HG03565 (cell line): ENCODE measurements around the gene SBNO2.

Experiments
- ATAC-seq: cut with Tn5 transposase; IDR thresholded peaks from one replicate; pipeline ENCODE4 v1.9.1; 2021; ENCODE audit warnings: mild to moderate bottlenecking, moderate library complexity; ENCODE audit not compliant: unreplicated experiment

Gene SBNO2

DNA sequence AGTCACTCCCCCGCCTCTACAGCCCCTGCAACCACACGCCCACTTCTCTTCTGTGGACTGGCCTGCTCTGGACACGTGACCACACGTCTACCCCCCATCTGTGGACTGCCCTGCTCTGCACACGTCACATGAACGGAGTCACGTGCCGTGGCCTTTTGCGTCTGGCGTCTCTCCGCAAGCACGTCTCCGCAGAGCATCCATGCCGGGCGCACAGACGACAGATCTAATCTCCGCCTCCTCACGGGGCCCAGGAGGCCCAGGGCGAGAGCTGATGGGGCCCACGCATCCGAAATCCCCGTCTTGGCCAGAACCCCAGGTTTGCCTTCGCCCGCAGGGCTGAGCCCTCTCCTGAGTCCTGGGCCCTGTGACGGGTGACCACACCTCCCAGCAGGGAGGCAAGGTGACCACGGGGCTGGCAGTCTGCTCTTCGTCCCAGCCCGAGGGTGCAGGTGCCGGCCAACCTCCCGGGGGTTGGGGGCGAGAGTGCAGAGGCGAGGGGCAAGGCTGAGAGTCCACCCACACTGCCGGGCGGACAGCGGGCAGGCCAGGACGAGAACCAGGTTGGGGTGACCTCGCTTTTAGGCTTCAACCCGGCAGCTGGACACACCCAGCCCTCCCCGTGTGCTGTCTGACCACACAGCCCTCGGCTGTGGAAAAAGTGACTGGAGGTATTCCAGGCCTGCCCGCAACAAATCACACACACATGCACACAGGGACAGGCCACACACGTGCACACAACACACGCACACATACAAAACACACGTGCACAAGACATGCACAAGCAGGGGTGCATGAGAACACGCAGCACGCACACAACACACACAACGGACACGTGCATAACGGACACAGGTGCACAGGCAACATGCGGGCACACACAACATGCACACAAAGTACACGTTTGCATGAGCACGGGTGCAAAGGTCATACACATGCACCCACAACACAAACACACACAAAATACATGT, 3.9 kb downstream of the SBNO2 start:
- ATAC-seq: no peak

DNA sequence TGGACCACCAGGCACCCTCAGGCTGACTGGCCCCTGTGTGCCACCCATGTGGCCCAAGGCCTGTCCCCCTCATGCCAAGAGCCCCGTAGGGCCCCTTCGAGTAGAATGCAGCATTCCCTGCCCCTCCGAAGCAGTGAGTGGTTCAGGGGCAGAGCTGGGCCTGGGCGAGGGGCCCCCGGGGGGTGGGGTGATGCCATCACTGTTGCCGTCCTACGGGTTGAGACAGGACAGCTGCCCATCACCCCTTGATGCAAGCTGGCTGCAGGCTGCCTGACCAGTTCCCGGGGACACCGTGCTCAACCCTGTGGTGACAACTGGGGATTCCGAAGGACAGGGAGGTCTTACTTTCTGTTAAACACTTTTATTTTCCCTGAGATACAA, 4.7 kb downstream of the SBNO2 start:
- ATAC-seq: no peak

DNA sequence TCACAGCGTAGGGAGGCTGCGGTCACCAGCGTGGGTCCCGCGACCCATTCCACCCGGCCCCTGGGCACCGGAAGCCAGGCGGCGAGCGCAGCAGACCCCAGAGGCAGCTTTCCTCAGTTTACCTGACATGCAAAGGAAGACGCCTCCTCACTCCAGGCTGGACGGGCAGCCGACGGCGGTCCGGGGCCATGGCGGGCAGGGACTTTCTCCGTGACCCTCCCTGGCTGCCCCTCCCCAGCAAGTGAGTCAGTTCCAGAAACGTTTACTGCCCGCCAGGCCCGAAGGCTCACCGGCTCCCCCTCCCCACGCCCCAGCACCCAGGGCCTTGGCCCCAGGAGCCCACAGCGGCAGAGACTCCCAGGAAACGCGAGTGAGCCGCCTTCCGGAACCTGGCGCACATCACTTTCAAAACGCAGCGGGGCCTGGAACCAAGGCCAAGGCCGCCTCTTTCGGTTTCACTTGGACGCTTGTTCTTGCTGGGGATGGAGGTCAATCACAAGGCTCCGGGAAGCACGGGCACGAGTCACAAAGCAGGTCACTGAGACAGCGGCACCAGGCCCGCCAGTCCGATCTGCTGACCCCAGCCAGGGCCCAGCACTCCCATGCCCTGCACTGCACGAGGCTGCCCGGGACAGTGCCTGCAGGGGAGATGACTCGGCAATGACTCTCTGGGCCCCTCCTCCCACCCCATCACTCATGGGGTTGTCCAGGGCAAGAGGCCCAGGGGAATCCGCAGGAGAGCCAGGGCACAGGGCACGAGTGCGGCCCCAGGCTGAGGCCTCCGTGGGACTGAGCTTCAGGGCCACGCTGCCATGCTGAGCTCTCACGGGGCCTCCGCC, 5.3 kb downstream of the SBNO2 start:
- ATAC-seq: no peak

DNA sequence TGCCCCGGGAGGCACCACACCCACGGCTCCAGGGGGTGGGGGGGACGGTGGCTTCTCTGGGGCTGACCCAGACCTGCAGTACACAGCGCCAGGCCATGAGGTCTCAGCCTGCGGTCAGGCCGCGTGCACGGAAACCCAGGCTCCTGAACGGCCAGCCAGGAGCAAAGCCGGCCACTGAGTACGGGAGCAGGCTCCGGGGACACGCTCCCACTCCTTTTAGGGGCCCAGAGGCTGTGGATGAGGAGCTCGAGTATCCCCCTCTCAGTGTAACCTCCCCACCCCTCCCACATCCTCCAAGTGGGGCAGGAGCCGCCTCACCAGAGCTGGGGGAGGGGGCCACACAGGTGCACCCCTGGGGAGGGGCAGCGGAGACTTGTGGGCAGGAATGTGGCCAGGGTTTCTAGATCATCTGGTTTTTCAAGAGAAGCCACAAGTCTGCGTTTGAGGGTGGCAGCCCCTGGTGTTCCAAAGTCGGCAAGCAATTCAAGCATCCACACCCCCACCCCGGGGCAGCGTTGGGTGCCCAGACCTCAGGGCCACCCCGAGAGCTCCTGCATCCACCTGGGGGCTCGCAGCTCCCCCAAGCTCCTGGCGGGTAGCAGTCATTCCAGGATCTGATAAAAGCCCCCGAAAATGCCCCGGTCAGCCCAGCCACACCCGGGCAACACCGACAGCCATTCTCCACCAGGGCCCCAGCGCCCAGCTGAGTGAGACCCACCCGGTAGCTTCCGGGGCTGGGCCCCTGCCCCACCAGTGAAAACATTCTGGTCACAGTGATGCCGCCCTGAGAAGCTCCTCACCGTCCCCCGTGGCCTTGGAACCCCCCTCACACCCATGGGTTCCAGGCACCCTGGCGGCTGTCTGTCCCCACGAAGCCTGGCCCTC, 6.1 kb downstream of the SBNO2 start:
- no peak for ATAC-seq

DNA sequence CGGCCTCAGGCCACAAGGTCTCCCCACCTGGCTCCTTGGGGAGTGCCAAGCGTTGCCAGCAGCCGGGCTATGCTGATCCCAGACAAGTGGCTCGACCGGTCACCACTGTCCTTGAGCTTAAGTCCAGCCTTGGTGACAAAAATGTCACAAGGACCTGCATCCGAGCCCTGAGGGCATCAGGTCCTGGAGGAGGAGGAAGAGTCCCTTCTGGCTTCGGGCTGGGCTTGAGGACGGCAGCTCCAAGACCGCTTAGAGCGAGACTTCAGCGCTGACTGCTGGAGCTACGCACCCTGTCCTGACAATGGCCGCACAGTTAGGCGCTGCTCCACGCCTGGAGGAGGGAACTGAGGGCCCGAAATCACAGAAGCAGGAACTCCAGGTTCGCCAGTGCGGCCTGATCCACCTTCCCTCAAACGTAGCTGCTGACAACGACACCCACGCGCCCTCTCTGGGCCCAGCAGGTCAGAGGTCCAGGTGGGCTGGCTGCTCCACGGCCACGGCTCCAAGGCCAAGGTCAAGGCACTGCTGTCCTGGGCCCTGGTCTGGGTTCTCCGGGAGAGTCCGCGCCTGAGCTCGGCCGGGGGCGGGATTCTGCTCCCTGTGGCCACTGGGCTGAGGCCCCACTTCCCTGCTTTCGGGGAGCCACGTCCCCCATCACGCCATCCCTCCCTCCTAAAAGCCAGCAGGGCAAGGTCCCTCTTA, 7.0 kb downstream of the SBNO2 start:
- no peak for ATAC-seq

DNA sequence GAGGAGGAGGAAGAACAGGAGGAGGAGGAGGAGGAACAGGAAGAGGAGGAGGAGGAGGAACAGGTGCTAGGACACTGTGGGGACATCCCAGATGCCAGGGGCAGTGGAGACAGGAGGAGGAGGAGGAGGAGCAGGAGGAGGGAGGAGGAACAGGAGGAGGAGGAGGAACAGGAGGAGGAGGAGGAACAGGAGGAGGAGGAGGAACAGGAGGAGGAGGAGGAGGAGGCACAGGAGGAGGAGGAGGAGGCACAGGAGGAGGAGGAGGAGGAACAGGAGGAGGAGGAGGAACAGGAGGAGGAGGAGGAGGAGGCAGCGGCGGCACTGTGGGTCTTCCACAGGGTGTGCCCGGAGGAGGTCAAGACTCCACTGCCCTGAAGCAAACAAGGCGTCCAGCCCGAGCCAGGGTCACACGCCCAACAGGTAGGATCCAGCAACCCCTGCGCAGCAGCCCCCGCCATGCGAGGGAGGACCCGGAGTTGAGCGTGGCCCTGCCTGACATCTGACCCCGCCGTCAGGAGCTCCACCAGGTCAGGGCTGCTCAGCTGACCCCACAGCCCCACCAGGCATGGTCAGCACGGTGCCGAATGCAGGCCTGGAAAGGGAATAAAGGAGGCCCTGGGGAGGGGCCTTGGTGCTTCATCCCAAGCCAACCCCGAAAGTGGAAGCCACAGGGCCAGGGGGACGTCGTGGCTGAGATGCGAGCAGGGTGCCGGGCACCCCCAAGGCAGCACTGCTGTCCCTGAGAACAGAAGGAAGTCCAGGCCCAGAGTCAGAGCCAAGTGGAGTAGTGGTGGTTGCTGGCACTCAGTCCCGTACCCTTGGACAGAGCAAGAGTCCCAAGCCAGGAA, 9.2 kb downstream of the SBNO2 start:
- no peak for ATAC-seq

DNA sequence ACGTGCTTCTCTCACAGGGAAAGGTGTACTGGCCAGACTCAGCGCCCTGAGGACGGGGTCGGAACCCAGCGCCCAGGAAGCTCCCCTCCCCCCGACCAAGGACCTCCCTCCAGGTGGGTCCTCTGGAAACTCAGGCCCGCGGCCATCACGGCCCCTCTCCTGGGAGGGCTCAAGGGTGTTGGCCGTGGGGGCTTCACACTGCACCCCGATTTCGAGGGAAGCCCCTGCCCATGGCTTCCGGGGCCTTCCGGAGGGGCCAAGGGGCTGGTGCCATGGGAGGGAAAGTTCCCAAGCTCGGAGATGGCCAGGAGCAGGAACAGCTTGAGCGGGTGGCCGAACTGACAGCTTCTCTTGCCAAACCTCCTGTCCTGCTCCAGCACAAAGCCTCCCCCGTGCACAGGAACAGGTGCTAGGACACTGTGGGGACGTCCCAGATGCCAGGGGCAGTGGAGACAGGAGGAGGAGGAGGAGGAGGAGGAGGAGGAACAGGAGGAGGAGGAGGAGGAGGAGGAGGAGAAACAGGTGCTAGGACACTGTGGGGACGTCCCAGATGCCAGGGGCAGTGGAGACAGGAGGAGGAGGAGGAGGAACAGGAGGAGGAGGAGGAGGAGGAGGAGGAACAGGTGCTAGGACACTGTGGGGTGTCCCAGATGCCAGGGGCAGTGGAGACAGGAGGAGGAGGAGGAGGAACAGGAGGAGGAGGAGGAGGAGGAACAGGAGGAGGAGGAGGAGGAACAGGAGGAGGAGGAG, 10.0 kb downstream of the SBNO2 start:
- ATAC-seq: no peak

DNA sequence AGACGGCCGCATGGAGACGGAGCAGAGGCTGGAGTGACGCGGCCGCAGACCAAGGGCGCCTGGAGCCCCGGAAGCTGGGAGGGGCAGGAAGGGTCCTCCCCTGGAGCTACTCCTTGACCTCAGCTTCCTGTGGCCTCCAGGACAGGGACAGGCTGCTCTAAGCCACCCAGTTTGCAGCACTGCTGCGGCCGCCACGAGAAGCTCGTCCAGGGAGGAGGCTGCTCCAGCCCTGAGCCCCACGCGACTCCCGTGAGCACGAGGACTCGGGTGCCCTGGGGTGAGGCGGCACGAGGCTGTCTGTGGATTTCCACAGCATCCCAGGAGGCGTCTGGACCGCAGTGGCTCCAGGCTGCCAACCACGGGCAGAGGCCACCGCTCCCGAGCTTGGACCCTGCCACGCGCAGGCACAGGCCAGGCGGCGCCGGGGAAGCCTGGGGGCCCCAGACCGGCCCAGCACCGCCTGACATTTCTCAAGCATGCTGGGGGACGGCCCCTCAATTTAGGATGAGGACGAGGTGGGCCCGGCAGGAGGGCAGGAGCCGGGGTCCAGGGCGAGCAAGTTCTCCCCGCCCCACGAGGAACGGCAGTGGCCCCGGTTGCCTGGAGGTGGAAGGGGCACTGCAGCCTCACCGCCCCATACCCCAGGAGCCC, 10.7 kb downstream of the SBNO2 start:
- ATAC-seq: no peak

DNA sequence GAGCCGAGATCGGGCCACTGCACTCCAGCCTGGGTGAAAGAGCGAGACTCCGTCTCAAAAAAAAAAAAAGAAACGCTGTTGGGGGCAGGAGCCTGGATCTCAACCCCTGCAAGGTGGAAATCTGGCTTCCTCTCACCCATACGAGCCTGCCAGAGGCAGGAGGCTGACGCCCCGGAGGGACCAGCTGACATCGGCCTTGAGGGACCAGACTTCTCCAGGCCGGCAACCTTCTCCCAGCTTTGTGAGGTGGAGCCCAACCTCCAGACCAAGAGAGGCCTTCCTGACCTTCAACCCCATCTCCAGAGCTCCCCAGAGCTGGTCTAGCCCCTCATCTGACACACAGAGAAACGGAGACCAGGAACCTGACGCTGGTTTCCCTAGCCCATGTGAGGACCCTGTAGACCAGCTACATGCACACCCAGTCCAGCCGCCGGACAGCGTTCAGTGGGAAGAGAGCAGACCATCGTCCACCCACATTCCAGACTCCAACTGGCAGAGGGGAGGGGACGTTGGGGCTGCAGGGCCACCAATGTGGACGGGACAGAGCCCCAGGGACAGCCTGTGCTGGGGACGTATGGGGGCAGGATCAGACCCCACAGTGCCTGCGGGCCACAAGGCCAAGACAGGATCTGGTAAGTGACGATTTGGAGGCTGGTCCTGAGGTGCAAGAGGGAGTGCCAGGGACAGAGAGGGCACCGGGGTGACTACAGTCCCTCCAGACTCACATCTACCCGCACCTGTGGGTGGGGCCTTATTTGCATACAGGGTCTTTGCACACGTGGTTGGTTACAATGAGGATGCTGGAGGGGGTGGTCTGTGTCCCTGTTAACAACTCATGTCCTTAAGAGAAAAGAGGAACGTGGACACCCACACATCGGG, 11.4 kb downstream of the SBNO2 start:
- ATAC-seq: no peak

DNA sequence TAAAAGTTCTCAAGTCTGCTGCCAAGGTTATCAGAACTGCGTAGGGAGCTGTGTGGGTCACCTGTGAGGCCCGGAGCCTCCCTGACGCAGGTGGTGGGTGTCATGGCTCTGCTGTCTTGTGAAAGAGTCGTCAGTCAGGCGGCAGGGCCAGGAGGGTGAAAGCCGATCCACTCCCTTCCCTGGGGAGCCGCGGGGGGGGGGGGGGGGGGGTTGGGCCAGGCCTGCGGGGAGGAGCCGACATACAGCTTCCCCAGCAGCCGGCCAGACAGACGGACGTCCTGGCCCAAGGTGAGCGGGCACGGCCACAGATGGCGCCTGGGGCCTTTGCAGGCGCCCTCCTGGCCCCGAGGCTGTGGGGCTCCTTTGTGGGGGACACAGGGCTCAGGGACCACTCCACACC, 12.4 kb downstream of the SBNO2 start:
- no peak for ATAC-seq

DNA sequence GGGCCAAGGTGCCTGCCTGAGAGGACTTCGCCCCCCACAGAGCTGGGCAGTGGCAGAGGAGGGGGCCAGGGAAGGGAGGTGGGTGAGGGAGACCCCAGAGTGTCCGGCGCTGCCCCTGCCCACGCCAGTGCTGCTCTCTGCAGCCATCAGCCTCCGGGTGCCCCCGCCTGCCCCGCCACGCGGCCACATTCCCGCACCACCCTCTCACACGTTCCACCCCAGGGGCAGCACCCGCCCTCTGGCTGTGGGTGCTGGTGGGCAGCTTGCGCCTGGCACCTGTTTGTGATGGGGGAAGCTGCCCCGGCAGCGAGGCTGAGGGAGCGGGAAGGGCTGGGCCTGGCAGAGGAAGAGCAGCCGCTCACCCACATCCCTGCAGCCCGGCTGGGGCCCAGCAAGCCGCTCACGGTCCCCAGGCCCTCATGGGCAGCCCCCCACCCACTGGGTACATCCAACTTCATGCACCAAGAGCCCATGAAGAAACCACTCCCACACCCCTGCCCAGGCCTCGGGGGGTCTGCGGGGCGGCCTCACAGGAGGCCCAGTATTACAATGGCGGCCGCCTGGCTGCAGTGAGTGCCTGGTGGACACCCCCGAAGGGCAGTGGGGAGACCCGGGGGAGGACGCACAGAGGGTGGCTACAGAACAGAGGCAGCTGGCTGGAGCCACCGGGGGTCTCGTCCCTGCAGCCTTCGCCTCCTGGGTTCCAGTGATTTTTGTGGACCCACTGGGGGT, 14.0 kb downstream of the SBNO2 start:
- no peak for ATAC-seq

DNA sequence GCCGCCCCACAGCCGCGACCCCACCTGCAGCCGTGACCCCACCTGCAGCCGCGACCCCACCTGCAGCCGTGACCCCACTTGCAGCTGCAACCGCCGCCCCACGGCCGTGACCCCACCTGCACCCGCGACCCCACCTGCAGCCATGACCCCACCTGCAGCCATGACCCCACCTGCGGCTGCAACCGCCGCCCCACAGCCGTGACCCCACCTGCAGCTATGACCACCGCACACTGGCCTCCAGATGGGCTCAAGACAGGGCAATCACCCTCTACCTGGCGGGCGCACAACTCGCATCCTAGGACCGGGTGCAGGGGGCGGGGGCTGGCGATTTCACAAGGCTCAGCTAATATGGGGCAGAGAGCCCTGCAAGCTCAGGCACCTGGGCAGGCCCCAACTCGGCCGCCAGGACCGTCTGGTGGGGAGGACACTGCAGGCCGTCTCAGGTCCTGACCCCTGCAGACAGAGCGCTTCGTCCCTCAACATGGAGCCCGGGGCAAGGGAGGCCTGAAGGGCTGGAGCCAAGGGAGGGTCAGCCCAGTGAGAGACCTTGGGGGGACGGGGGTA, 15.1 kb downstream of the SBNO2 start:
- ATAC-seq: no peak

DNA sequence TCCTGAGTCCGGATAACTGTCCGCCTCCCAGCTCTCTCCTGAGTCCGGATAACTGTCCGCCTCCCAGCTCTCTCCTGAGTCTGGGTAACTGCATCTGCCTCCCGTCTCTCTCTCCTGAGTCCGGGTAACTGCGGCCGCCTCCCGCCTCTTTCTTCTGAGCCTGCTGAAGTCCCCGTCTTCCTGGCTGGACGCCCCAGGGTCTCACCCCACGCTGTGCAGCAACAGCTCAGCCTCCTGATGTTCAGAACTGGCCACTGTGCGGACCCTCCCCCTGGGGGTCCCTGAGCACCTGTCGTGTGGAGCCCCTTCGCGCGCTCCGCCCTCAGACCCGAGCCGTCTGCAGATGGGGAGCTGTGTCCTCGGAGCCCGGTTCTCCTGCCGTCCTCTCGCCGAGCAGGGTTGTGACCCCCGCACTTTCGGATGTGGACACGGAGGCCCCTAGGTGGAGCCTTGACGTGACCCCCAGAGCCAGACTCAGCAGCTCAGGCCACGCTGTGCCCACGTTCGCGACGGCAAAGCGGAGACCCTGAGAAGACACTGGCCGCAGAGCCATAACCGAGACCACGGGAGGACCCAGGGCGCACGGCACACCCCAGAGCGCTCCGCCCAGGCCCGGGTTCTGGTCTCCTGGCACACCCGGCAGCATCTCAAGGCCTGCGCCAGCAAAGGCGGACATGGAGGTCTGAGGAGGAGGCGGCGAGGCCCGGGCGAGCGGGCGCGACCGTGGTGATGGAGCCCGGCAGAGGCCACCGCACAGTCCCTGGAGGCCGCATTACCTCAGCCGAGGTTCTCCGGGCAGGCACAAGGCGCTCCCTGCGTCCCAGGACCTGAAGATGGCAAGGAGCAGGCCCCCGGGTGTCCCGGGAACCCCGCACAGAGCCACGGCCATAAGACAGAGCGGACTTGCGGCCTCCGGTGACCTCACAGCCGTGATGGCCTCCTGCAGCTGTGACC, 15.9 kb downstream of the SBNO2 start:
- ATAC-seq: no peak

DNA sequence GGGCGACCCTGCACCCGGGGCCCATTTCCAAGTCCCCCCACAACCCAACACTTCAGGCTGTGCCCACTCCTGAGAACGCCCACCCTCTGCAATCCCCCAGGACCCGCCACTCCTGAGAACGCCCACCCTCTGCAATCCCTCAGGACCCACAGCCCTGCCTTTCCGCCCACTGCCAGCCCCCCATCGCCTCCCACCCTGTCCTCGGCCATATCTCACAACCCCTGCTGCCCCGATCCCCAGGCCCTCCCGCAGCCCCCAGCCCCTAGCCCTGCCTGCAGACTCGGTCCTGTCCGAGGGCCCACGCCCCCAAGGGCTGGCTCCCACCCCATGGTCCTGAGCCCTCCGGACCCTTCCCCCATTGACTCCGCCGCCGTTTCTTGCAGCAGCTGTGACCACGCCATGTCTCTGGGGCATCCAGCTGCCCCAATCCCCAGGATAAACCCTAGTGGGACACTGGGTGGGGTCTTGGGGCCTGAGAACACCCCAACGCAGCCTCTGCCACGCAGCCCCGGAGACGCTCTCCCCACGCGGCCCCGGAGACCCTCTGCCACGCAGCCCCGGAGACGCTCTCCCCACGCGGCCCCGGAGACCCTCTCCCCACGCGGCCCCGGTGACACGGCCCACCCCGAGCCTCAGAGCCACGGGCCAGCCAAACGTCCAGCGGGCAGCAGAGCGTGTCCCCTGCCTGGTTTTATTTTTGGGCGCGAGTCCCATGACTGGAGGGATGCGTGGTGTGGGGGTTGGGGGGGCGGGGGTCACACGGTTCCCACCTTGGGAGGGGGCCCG, 17.0 kb downstream of the SBNO2 start:
- ATAC-seq: no peak
